Activated naive CD4-positive, alpha-beta T cell treated with anti-CD3 and anti-CD28 coated beads for 36 hours (primary cell): ENCODE results near the gene SIK3. TPM values are rescaled to one million over a fixed set of nuclear protein-coding genes. Genes with fewer than 3 reads are reported as not detected.

ENCODE experiments used
- CTCF ChIA-PET: fragments of 350-600 bp; sonication (Branson Sonifier 250); formaldehyde crosslinking; loops from one replicate; lab custom pipeline; 2021; ENCODE audit warnings: antibody characterized with exemption; lab: Charles Lee
- DNase-seq: peaks from one replicate; pipeline ENCODE4 v3.0.0-alpha.2; 2020
- H3K27ac Mint-ChIP-seq: one replicate; pipeline ENCODE4 v1.8.0; 2021; ENCODE audit warnings: mild to moderate bottlenecking, mixed read lengths
- H3K27me3 Mint-ChIP-seq: one replicate; pipeline ENCODE4 v1.8.0; 2021; ENCODE audit warnings: low read depth, mixed read lengths
- H3K36me3 Mint-ChIP-seq: one replicate; pipeline ENCODE4 v1.8.0; 2021; ENCODE audit warnings: low read depth, mixed read lengths
- H3K4me1 Mint-ChIP-seq: one replicate; pipeline ENCODE4 v1.8.0; 2021; ENCODE audit warnings: low read depth, mixed read lengths
- H3K4me3 Mint-ChIP-seq: one replicate; pipeline ENCODE4 v1.8.0; 2021; ENCODE audit warnings: mild to moderate bottlenecking, moderate library complexity, mixed read lengths
- H3K9me3 Mint-ChIP-seq: one replicate; pipeline ENCODE4 v1.8.0; 2021; ENCODE audit warnings: mixed read lengths
- intact Hi-C: fragments of 100-400 bp; cut with micrococcal nuclease; formaldehyde crosslinking; loops from one replicate; pipeline ENCODE4 v1.15.1; 2023
- total RNA-seq, 2 experiments: library from RNA; stranded (reverse); gene quantifications; one replicate each; pipeline ENCODE4 v1.2.3, GENCODE V29; 2021

The SIK3 gene
- total RNA-seq, 2 experiments from 2014 or later, result 13.8 to 15.7 TPM

DNA sequence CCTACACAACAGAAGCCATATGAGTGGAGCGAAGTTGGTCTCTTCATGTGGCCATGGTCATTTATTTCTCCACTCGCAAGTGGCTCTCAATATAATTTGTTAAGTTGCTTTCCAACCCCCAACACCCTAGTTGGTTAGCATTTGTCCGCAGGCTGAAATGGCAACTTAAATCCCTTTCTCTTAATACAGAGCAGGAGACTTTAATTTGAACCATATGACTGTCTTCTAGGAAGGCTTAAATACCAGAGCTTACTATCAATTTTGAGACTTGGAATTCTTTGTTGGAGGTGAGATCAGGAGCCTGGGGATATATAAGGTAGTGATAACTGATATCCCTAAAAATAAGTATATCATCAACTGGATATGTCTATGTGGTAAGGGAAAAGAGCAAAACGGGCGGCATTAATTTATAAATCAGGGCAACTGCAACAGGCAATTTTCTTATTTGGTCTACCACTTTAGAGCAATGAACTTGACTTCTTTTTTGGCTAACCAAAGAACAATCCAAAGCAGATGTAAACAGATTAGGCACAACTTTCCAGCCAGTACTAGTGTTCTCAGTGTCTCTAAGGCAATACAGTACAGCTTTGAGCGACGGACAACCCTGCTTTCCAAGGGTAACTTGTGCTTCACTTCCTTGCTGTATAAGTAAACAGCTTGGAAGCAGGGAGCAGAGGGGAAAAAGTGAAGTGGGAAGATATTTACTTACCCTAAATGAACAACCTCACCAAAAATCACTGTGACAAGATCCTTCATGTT is 186.1 kb downstream of the SIK3 start:
- H3K9me3 Mint-ChIP-seq, result no peaks in the 10 kb centered on the region
- intact Hi-C loops, result no loop called here
- H3K36me3 Mint-ChIP-seq, result peaks cover 4% of the 10 kb centered on the region
- H3K27me3 Mint-ChIP-seq, result no peaks in the 10 kb centered on the region
- no peak for DNase-seq
- CTCF ChIA-PET, result no interaction called here
- no peak overlapping the region for H3K27ac Mint-ChIP-seq
- H3K4me3 Mint-ChIP-seq, result no peak overlapping the region
- H3K4me1 Mint-ChIP-seq, result peaks cover 12% of the 10 kb centered on the region

- no peaks in the 10 kb centered on the region for H3K9me3 Mint-ChIP-seq
- DNase-seq, result no peak
- intact Hi-C loops, result no loop called here
- H3K4me3 Mint-ChIP-seq, result no peak overlapping the region
- CTCF ChIA-PET, result no interaction called here
- no peaks in the 10 kb centered on the region for H3K27me3 Mint-ChIP-seq
- peaks cover 4% of the 10 kb centered on the region for H3K36me3 Mint-ChIP-seq
- H3K27ac Mint-ChIP-seq, result no peak overlapping the region
- peaks cover 12% of the 10 kb centered on the region for H3K4me1 Mint-ChIP-seq
Measured at GRCh38 chr11:116910847-116911246, 187.4 kb downstream of the SIK3 start.

GRCh38 chr11:116910378-116910777 is 187.8 kb downstream of the SIK3 start:
- H3K4me1 Mint-ChIP-seq, result peaks cover 12% of the 10 kb centered on the region
- no peaks in the 10 kb centered on the region for H3K9me3 Mint-ChIP-seq
- H3K27me3 Mint-ChIP-seq, result no peaks in the 10 kb centered on the region
- H3K27ac Mint-ChIP-seq, result no peak overlapping the region
- peaks cover 4% of the 10 kb centered on the region for H3K36me3 Mint-ChIP-seq
- H3K4me3 Mint-ChIP-seq, result no peak overlapping the region
- intact Hi-C loops, result no loop called here
- DNase-seq, result no peak
- CTCF ChIA-PET, result no interaction called here

DNA sequence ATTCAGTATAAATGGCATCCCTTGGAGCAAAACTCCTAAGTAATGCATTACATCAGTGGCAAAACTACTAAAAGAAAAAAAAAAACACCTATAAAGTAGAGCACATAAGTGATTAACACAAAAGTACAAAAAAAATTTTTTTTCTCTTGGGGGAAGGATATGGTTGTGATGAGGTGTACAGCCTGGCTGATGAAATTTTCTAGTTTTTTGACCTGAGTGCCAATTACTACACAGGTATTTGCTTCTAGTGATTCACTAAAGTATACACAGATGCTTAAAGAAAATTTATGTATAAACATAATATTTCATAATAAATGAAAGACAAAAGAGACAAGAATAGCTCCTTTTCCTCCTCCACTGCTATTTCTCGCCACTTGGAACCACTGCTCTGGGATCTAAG is 189.0 kb downstream of the SIK3 start:
- no peak overlapping the region for H3K4me3 Mint-ChIP-seq
- CTCF ChIA-PET, result interaction anchor here (1.0 kb wide), 1 partner anchor 8 kb away, joined by 4 read pairs; no protein-coding TSS in a partner anchor
- intact Hi-C loops, result no loop called here
- H3K9me3 Mint-ChIP-seq, result no peaks in the 10 kb centered on the region
- H3K27me3 Mint-ChIP-seq, result no peaks in the 10 kb centered on the region
- no peak for DNase-seq
- H3K27ac Mint-ChIP-seq, result no peak overlapping the region
- peaks cover 12% of the 10 kb centered on the region for H3K4me1 Mint-ChIP-seq
- H3K36me3 Mint-ChIP-seq, result peaks cover 4% of the 10 kb centered on the region

- Mint-ChIP-seq H3K27me3 (no peaks in the 10 kb centered on the region), H3K9me3 (no peaks in the 10 kb centered on the region), H3K36me3 (peaks cover 4% of the 10 kb centered on the region), H3K4me3 (no peak overlapping the region), H3K4me1 (peaks cover 33% of the 10 kb centered on the region), H3K27ac (no peak overlapping the region)
- intact Hi-C loops, result no loop called here
- CTCF ChIA-PET, result no interaction called here
- DNase-seq, result no peak
Measured at GRCh38 chr11:116906479-116906878, 191.7 kb downstream of the SIK3 start.

GRCh38 chr11:116903090-116903489 is 195.1 kb downstream of the SIK3 start:
- intact Hi-C loops, result no loop called here
- H3K27me3 Mint-ChIP-seq, result no peaks in the 10 kb centered on the region
- no peak for DNase-seq
- CTCF ChIA-PET, result no interaction called here
- peaks cover 24% of the 10 kb centered on the region for H3K4me1 Mint-ChIP-seq
- no peak overlapping the region for H3K27ac Mint-ChIP-seq
- peaks cover 13% of the 10 kb centered on the region for H3K36me3 Mint-ChIP-seq
- peaks cover 9% of the 10 kb centered on the region for H3K9me3 Mint-ChIP-seq
- no peak overlapping the region for H3K4me3 Mint-ChIP-seq

GRCh38 chr11:116901964-116902688 is 196.1 kb downstream of the SIK3 start:
- peaks cover 13% of the 10 kb centered on the region for H3K36me3 Mint-ChIP-seq
- no peak overlapping the region for H3K27ac Mint-ChIP-seq
- intact Hi-C loops, result no loop called here
- H3K4me1 Mint-ChIP-seq, result peaks cover 24% of the 10 kb centered on the region
- no peak overlapping the region for H3K4me3 Mint-ChIP-seq
- peaks cover 9% of the 10 kb centered on the region for H3K9me3 Mint-ChIP-seq
- no peaks in the 10 kb centered on the region for H3K27me3 Mint-ChIP-seq
- CTCF ChIA-PET, result interaction anchor here (0.6 kb wide), 1 partner anchor 279 kb away, joined by 3 read pairs; no protein-coding TSS in a partner anchor
- no peak for DNase-seq

DNA sequence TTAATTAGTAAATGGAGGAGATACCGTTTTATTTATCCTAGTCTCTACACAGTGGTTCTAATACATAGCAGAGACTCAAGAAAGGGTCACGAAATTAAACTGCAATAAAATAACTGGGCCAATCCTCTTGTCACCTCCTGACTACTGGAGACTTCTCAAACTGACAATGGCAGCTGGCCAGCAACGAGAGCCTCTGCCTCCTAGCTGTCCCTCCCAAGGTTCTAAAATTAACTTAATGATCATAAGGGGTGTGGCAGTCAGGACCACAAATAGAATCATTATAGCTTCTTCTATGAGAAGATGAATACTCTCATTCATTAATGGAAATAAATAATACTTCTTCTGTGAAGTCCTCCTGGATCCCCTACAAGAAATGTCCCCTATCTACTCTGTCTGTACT is 197.0 kb downstream of the SIK3 start:
- H3K27me3 Mint-ChIP-seq, result no peaks in the 10 kb centered on the region
- peaks cover 9% of the 10 kb centered on the region for H3K9me3 Mint-ChIP-seq
- no peak for DNase-seq
- H3K4me3 Mint-ChIP-seq, result no peak overlapping the region
- H3K4me1 Mint-ChIP-seq, result peaks cover 27% of the 10 kb centered on the region
- peaks cover 17% of the 10 kb centered on the region for H3K36me3 Mint-ChIP-seq
- CTCF ChIA-PET, result interaction anchor here (0.8 kb wide), 1 partner anchor 280 kb away, joined by 4 read pairs; no protein-coding TSS in a partner anchor
- intact Hi-C loops, result no loop called here
- no peak overlapping the region for H3K27ac Mint-ChIP-seq

- H3K27me3 Mint-ChIP-seq, result no peaks in the 10 kb centered on the region
- H3K4me3 Mint-ChIP-seq, result no peak overlapping the region
- DNase-seq, result no peak
- H3K36me3 Mint-ChIP-seq, result peaks cover 30% of the 10 kb centered on the region
- CTCF ChIA-PET, result interaction anchor here (1.1 to 2.0 kb wide), 2 partner anchors 203 to 209 kb away, joined by 4 to 5 read pairs; no protein-coding TSS in a partner anchor
- H3K9me3 Mint-ChIP-seq, result peaks cover 9% of the 10 kb centered on the region
- H3K4me1 Mint-ChIP-seq, result peaks cover 10% of the 10 kb centered on the region
- intact Hi-C loops, result no loop called here
- no peak overlapping the region for H3K27ac Mint-ChIP-seq
Measured at GRCh38 chr11:116896211-116896610, 202.0 kb downstream of the SIK3 start.

DNA sequence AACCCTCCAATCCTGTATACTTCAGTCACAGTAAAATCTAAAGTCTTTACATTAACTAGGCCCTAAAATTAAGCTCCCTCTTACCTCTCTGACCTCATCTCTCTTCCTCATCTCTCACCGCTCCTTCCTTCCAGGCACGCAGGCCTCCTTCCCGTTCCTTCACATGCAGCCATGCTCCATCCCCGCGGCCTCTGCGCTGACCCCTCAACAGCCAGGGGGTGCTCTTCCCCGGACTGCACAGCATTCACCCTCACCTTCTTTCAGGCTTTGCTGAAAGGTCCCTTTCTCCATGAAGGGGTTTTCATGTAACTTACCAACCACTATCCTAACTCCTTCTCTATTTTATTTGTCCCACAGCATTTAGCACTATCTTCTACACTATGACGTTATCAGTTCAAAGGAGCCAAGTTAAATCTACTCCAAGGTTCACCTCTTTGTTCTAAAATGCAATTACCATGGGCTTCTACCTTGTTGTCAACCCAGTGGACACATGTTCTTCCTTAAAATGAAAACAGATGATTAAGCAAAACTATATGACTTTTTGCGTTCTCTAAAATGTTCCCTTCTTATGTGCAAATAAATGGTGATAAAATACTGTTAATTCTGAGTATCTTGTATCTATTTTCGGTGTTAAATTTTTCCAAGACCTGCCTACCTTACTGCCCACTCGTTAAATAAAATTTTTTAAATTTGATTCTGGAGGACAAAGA is 203.0 kb downstream of the SIK3 start:
- Mint-ChIP-seq H3K4me1 (peaks cover 13% of the 10 kb centered on the region), H3K27ac (no peak overlapping the region), H3K36me3 (peaks cover 28% of the 10 kb centered on the region), H3K9me3 (peaks cover 5% of the 10 kb centered on the region), H3K27me3 (no peaks in the 10 kb centered on the region), H3K4me3 (no peak overlapping the region)
- DNase-seq, result peak; percentile 35
- CTCF ChIA-PET, result interaction anchor here (0.6 to 0.8 kb wide), 2 partner anchors 67 to 146 kb away, joined by 3 read pairs; no protein-coding TSS in a partner anchor
- intact Hi-C loops, result loop anchor here (1.0 kb wide), 1 partner anchor 211 kb away; no protein-coding TSS in a partner anchor

- DNase-seq, result no peak
- Mint-ChIP-seq H3K9me3 (no peaks in the 10 kb centered on the region), H3K36me3 (peaks cover 22% of the 10 kb centered on the region), H3K27me3 (no peaks in the 10 kb centered on the region), H3K4me1 (peaks cover 17% of the 10 kb centered on the region), H3K4me3 (no peak overlapping the region), H3K27ac (no peak overlapping the region)
- intact Hi-C loops, result no loop called here
- CTCF ChIA-PET, result interaction anchor here (0.6 to 0.8 kb wide), 2 partner anchors 15 to 398 kb away, joined by 3 to 7 read pairs; no protein-coding TSS in a partner anchor
Measured at GRCh38 chr11:116893906-116894305, 204.3 kb downstream of the SIK3 start.

- intact Hi-C loops, result no loop called here
- DNase-seq, result no peak
- no peak overlapping the region for H3K4me3 Mint-ChIP-seq
- CTCF ChIA-PET, result interaction anchor here (0.6 to 1.5 kb wide), 3 partner anchors 15 to 399 kb away, joined by 3 to 7 read pairs (median 4); no protein-coding TSS in a partner anchor
- H3K27me3 Mint-ChIP-seq, result no peaks in the 10 kb centered on the region
- no peak overlapping the region for H3K27ac Mint-ChIP-seq
- peaks cover 22% of the 10 kb centered on the region for H3K36me3 Mint-ChIP-seq
- H3K4me1 Mint-ChIP-seq, result peaks cover 17% of the 10 kb centered on the region
- no peaks in the 10 kb centered on the region for H3K9me3 Mint-ChIP-seq
Measured at GRCh38 chr11:116893437-116893836, 204.8 kb downstream of the SIK3 start.
